Measurements from ENCODE around the gene CSKMT.
"Not testable (repeated sequence)": the region's sequence is repeated elsewhere in the genome, so short reads cannot be mapped to it uniquely, and the experiment has no call there.

The CSKMT gene, protein sequence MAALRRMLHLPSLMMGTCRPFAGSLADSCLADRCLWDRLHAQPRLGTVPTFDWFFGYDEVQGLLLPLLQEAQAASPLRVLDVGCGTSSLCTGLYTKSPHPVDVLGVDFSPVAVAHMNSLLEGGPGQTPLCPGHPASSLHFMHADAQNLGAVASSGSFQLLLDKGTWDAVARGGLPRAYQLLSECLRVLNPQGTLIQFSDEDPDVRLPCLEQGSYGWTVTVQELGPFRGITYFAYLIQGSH

DNA sequence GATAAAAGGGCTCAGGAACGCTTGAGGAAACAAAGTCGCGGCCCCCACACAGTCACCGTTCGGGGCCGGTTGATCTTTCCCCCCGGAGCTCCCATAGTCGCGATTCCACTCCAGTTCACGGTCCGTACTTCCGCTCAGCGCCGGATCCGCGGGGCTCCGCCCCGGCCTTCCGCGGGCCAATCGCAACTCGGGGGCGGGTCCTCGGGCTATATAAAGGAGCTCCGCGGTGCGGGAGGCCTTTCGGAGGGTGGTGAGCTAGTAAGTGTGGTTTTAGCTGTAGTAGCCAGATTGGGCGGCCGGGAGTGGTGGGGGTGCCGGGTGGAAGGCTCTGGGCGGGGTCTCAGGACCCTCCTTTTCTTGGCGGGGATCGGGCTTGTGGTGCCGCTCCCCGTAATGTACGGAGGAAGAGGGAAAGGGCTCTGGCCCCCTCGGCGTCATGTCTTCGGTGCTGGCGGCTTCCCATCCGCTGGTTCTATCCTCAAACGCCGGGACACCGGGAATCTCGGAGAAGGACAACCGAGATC lies at the start of gene CSKMT, which contains the start of gene C11orf98:
CSKMT (plus strand) TSS at position 238 of the 524 bp plus-strand sequence. CDS start 568 bp downstream, outside the sequence.
C11orf98 (minus strand) TSS at position 136 of the 524 bp plus-strand sequence; CDS start at position 95, 41 bp downstream.
- peak; percentile 92 for DNase-seq

GRCh38 chr11:62615521-62615920 lies 49.6 kb upstream of the CSKMT start:
- DNase-seq, result no peak

- DNase-seq, result not testable (repeated sequence)
Measured at GRCh38 chr11:62616957-62617356, 48.2 kb upstream of the CSKMT start.

DNA sequence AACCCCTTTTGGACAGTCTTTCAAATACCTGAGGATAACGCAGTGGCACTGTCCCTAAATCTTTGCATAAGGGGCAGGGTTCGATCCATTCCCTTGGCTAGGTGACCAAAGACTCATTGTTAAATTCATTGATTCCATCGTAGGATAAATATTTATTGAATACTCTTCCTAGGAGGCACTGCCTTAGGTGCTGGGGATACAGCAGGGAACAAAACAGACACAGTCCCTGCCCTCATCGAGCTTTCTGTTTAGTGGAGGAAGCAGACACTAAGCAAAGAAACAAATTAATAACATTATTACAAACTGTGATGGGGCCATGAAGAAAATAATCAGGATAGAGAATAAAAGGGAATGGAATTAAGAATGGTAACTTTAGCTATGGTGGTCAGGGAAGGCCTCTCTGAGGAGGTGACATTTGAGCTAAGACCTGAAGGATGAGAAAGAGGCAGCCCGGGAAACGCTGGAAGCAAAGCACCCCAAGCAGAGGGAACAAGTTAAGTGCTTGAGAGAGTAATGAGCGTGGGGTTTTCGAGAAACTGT lies 44.0 kb upstream of the CSKMT start:
- DNase-seq, result no peak

- peak; percentile 96 for DNase-seq
Measured at GRCh38 chr11:62621567-62622470, 43.3 kb upstream of the CSKMT start, which contains the start of gene B3GAT3. B3GAT3 (minus strand) TSS chr11:62621986; CDS start chr11:62621947, 39 bp downstream.

- no peak for DNase-seq
Measured at GRCh38 chr11:62622476-62623089, 42.5 kb upstream of the CSKMT start.

DNA sequence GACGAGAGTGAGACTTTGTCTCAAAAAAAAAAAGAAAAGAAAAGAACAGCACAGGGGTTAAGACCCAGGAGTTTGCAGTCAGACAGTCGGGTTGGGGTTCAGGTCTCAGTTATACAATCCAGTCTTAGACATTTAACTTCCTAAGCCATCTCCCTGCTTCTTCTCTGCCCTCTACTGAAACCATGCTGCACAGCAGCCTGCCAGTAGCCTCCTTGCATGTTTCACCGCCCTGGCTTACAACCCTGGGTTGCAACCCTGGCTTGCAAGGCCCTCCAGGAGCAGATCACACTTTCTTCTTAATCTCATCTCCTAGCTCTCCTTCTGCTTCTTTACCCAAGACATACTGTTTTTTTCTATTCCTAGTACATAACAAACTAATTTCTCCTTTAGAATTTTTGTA lies 37.4 kb upstream of the CSKMT start:
- DNase-seq, result no peak

DNA sequence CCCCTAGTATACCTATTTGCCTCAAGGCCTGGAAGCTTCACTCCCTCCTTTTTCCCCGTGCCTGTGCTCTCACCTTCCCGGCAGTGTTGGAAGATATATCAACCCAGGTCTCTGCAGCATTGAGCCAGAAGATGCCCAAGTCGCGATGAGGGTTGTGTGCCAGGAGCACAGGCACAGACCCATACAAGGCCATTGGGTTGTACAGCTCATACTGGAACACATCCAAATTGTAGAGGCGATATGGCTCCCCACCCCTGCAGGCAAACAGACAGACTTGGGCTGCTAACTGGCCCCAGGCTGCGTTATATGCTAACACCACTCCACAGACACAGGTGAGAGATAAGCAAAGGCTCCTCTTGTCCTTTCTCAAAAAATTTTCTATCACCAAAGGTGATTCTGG lies 32.6 kb upstream of the CSKMT start:
- no peak for DNase-seq

DNA sequence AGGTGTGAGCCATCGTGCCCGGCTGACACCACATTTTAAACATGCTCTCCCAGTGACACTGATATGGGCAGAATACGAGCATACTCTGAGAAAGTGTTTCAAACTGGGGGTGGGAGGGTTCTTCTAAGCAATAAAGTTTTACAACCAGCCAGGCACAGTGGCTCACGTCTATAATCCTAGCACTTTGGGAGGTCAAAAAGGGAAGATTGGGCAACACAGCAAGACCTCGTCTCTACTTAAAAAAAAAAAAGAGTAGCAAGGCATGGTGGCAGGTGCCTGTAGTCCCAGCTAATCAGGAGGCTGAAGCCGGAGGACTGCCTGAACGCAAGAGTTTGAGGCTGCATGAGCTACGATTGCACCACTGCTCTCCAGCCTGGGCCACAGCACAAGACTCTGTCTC lies 20.9 kb upstream of the CSKMT start:
- no peak for DNase-seq

DNA sequence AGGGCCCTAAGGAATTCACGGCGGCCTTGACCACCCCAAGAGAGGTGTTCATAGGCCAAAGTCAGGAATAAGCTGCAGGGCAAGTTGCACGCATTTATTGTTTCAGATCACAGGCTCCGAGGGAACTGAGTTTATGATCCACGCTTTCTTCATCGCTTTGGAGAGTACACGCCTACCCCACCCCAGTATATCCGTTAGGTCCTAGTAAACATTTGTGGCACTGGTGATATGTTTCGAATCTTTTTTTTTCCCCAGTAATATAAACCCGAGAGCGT lies 19.5 kb upstream of the CSKMT start:
- no peak for DNase-seq

DNA sequence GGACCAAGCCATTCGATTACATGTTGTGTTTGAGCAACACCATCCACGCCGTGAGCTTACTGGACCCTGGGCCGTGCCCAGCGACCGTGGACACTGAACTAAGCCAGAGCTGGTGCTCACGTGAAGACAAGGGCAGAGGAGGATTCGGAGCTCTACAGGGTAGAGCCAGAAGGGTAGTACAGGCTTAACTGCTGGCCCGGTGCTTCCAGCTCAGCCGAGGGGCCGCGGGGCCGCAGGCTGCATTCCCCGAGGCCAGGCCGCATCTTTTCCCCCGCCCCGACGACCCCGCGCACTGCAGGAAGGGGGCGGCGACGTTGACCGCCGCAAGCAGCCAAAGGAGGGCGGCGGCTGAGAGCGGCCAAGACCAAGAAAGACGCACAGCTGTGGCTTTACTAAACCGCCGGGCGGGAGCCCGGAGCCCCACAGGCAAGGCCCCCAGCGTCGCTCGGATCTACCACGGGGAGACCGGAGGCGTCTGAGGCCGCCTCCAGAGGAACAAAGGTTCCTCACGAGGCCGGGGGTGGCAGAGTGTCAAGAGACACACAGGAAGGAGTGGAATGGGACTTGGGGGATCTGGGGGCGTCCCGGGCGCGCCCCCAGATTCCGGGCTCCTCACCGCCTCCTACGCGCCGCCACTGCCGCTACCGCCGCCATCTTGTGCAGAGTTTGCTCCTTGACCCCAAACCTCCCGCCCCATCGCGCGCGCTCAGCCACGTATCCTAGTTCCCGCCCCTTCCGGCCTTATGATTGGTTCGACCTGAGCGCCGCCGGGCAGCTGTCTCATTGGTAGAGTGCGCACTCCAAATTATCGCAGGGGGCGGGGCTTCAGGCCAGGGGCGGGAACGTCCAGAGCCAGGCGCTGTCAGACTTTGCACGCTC lies 18.9 kb upstream of the CSKMT start, which contains the start of gene GANAB:
GANAB (minus strand) TSS at position 668 of the 879 bp plus-strand sequence; CDS start at position 654, 14 bp downstream.
- peak; percentile 97 for DNase-seq

- DNase-seq, result no peak
Measured at GRCh38 chr11:62646825-62647608, 18.1 kb upstream of the CSKMT start.

DNA sequence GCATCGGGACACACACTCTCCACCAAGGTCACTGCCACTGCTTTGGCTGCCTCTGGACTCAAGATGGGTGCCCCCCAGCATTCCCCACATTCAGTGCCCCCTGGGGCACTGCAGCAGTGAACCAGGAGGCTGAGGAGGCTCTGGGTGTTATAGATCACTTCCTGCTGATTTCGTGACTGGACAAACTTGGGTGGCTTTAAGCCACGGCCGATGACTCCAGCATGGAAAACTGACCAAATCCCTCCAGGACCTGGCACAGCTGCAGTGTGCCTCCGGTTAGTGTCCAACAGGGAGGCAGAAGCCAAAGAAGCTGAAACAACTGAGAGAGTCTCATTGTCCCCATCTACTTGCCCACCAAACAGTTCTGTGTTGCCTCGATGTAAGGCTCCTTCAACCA lies 17.5 kb upstream of the CSKMT start:
- no peak for DNase-seq

GRCh38 chr11:62648185-62648966 lies 16.7 kb upstream of the CSKMT start:
- DNase-seq, result no peak

- no peak for DNase-seq
Measured at GRCh38 chr11:62648967-62649364, 16.1 kb upstream of the CSKMT start.

- no peak for DNase-seq
Measured at GRCh38 chr11:62649486-62649885, 15.6 kb upstream of the CSKMT start.

GRCh38 chr11:62650283-62650682 lies 14.8 kb upstream of the CSKMT start:
- DNase-seq, result not testable (repeated sequence)

DNA sequence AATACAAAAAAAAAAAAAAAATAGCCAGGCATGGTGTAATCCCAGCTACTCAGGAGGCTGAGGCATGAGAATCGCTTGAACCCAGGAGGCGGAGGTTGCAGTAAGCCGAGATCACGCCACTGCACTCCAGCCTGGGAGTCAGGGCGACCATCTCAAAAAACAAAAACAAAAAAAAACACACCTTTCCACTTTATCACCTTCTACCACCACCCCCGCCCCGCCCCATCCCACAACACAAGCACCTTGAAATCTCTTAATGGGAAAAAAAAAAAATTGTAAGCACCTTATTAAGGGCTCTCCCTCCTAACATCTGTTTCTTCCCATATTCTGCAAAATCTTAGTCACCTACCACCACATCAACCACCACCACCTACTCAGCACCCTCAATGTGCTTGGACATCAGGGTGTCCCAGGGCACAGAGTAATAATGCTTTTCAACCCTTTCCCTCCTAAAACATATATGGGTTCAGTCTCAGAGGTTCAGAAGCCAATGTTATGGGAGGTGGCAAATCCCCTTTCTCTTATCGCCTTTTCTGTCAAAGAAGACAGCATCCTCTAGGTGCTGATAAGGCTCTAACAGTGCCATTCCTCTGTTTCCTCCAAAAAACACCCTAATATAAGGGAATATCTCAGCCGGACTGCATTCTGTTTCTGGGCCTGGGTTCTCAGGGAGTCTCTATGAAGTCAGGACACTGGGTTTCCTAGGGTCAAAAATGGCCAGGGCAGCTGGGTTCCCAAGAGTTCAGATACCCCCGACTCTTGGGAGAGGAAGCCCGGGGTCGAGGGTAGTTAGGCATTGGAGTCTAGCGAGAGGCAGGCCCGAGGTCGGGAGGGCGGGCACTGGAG lies 12.7 kb upstream of the CSKMT start:
- no peak for DNase-seq

GRCh38 chr11:62654297-62654696 lies 10.8 kb upstream of the CSKMT start:
- DNase-seq, result no peak
